KOPT-K1 (cell line): ENCODE data around the gene UBE2E2.

Experiments used
- H3K27ac ChIP-seq: fragments of 200-600 bp; sonication (generic); 2 replicates; pipeline ENCODE4 v1.5.1; 2016; ENCODE audit warnings: antibody characterized with exemption, mild to moderate bottlenecking, low read depth, low read length; ENCODE audit not compliant: poor library complexity, severe bottlenecking
- H3K36me3 ChIP-seq: fragments of 200-600 bp; sonication (generic); 2 replicates; pipeline ENCODE4 v1.5.1; 2017; ENCODE audit warnings: antibody characterized with exemption, mild to moderate bottlenecking, low read length, moderate library complexity; ENCODE audit not compliant: insufficient read depth
- H3K9me3 ChIP-seq: fragments of 200-600 bp; sonication (generic); 2 replicates; pipeline ENCODE4 v1.5.1; 2017; ENCODE audit warnings: antibody characterized with exemption, low read length, mild to moderate bottlenecking; ENCODE audit not compliant: insufficient read depth, poor library complexity, severe bottlenecking

UBE2E2 gene

DNA sequence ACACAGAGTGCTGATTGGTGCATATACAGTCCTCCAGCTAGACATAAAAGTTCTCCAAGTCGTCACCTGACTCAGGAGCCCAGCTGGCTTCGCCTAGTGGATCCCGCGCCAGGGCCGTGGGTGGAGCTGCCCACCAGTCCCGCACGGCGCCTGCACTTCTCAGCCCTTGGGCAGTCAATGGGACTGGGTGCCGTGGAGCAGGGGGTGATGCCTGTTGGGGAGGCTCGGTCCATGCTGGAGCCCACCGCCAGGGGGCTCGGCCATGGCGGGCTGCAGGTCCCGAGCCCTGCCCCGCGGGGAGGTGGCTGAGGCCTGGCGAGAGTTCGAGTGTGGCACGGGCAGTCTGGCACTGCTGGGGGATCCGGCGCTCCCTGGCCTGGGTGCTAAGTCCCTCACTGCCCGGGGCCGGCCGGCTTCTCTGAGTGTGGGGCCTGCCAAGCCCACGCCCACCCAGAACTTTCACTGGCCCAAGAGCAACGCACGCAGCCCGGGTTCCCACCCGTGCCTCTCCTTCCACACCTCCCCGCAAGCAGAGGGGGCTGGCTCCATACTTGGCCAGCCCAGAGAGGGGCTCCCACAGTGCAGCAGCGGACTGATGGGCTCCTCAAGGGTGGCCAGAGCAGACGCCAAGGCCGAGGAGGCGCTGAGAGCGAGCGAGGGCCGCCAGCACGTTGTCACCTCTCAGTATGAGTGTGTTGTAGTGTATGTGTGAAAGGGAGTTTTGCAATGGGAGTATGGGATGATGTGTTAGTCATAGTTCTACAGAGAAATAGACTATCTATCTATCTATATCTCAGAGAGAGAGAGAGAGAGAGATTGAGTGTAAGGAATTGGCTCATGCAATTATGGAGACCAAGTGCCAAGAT, 69.0 kb downstream of the UBE2E2 start:
- H3K9me3 ChIP-seq: peaks cover 15% of the 10 kb centered on the region
- no peaks in the 10 kb centered on the region for H3K36me3 ChIP-seq
- no peak overlapping the region for H3K27ac ChIP-seq

DNA sequence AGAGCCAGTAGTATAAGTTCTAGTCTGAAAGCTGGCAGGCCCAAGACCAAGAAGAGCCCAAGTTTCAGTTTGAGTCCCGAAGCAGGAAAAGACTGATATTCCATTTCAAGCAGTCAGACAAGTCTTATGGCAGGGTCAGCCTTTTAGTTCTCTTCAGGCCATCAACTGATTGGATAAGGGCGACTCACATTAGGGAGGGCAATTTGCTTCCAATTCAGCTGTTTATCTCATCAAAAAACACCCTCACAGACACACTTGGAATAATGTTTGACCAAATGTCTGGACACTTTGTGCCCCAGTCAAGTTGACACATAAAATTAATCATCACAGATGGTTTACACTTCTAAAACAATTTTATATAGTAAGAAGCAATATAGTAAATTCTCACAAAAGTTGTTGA, 69.7 kb downstream of the UBE2E2 start:
- H3K9me3 ChIP-seq: peaks cover 15% of the 10 kb centered on the region
- H3K36me3 ChIP-seq: no peaks in the 10 kb centered on the region
- H3K27ac ChIP-seq: no peak overlapping the region

DNA sequence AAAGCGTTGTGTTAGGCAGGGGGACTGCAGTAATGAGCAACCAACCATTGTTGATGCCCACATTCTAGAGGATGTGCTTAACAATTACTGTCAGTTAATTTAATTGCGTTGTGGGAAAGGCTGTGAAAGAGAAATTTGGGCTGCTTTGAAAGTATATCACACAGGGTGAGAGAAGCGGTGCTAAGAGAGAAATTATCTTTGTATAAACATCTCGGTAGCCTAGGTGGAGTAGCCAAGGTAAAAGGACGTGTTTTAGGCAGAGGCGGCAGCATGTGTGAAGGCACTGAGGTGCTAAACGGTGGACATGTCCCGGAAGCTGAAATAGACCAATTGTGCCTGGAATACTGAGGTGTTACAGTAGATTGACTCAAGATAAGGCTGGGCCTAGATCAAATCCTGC, 71.9 kb downstream of the UBE2E2 start:
- Histone ChIP-seq H3K27ac (no peak overlapping the region), H3K36me3 (no peaks in the 10 kb centered on the region), H3K9me3 (peaks cover 15% of the 10 kb centered on the region)

DNA sequence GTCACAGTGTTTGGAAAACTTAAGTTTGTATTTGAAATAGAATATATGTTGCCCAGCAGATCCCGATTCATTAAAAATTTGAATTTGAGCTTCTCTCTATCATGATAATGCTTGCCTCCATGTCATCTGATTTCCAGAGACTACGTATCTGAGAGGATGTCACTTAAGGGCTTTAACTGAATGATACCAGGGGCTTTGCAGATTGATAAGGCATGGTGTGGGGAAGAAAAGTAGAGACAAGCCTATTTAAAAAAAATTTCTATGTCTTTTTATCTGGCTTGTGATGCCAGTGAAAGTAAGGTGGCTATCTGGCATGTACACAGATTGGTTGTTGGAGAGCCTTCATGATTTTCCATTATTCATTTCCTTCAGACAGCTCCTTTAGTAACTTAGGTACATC, 72.7 kb downstream of the UBE2E2 start:
- Histone ChIP-seq H3K9me3 (peaks cover 14% of the 10 kb centered on the region), H3K27ac (no peak overlapping the region)

DNA sequence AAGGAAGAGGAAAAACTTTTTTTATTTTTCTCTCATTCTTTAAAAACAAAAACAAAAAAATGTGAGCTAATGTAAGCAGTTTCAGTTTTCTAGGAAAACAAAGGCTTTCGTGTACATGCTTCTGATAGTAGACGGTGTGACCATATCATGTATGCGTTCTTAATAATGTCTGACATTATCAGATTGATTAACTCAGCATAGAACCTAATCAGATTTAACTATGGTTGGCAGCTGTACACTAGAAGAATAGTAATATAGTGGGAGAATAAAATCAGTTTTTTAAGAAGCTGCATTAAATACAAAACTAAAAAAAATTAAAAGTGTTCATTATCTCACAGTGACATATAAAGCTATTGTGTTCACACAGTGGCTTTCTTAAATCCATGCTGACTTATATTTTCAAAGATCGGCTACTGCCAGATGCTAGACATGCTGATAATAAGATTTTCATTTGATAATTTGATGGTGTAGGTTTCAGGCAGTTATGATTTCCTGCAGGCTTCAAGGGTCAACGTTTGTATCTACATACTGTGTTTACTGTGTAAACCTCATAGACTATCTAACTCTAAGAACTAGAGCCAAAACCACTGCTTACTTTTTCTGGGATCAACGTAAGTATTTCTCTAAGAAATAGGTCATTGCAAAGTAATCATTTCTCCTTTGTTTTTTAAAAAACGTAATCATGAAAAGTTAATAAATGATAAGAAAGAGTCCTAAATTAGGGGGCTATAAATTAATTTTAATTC, 74.0 kb downstream of the UBE2E2 start:
- H3K9me3 ChIP-seq: peaks cover 2% of the 10 kb centered on the region
- H3K27ac ChIP-seq: no peak overlapping the region
- no peaks in the 10 kb centered on the region for H3K36me3 ChIP-seq

More for the DNA sequence above, 72.7 kb downstream of the UBE2E2 start:
- H3K36me3 ChIP-seq: no peaks in the 10 kb centered on the region

DNA sequence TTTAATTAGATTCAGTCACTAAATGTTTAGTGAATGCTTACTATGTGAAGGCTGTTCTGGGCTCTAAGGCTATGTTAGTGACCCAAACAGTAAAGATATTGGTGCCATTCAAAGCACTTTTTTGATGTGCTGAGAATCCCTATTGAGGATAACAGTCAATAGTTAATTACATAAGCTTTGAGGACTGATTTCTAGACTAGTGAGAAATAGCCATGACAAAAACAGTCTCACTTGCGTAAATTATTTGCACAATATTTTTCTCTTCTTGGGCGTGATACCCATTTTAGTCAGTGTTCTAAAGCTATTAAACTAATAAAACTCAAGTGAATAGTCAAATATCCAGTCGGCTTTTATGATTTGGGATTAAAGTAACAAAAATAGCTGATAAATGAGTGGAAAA, 74.6 kb downstream of the UBE2E2 start:
- H3K9me3 ChIP-seq: no peaks in the 10 kb centered on the region
- no peaks in the 10 kb centered on the region for H3K36me3 ChIP-seq
- no peak overlapping the region for H3K27ac ChIP-seq

DNA sequence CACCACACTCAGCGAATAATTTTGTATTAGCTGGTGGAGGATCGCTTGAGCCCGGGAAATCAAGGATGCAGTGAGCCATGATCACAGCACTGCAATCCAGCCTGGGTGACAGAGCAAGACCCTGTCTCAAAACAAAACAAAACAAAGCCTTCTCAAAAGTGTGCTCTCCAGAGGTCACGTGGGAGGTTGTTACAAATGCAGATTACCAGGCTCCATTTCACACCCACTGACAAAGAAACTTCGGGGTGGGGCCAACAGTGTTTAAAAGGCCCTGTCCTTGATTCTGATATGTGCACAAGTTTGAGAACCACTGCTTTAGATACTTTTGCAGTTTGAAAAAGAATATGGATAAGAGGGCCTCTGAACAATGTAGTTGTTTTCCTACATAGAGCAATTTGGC, 80.5 kb downstream of the UBE2E2 start:
- H3K9me3 ChIP-seq: peaks cover 11% of the 10 kb centered on the region
- no peaks in the 10 kb centered on the region for H3K36me3 ChIP-seq
- no peak overlapping the region for H3K27ac ChIP-seq

DNA sequence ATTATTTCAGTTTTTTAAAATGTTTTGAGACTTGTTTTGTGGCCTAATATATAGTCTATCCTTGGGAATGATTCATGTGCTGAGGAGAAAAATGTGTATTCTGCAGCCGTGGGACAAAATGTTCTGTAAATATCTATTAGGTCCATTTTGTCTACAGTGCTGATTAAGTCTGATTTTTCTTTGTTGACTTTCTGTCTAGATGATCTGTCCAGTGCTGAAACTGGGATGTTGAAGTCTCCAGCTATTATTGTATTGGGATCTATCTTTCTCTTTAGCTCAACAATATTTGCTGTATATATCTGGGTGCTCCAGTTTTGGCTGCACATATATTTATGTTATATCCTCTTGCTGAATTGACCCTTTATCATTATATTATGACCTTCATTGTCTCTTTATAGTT, 85.2 kb downstream of the UBE2E2 start:
- Histone ChIP-seq H3K36me3 (no peaks in the 10 kb centered on the region), H3K9me3 (peaks cover 11% of the 10 kb centered on the region), H3K27ac (no peak overlapping the region)

DNA sequence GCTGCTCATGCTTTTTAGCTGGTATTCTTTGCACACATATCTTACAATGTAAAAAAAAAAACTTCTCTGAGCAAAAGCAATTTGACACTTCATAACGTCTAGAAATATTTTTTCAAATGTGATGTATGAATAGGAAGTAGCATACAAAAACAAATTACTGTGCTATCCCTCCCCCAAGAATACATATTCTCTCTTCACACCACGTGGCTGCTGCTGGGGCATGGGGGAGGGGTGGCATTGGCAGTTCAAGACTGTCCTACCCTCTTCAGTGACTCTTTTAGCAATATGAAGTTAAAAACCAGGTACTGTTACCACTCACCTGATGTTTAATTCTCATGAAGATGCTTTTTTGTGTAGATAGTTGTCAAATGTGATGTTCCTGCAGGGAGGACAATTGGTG, 85.6 kb downstream of the UBE2E2 start:
- H3K36me3 ChIP-seq: no peaks in the 10 kb centered on the region
- H3K27ac ChIP-seq: no peak overlapping the region

DNA sequence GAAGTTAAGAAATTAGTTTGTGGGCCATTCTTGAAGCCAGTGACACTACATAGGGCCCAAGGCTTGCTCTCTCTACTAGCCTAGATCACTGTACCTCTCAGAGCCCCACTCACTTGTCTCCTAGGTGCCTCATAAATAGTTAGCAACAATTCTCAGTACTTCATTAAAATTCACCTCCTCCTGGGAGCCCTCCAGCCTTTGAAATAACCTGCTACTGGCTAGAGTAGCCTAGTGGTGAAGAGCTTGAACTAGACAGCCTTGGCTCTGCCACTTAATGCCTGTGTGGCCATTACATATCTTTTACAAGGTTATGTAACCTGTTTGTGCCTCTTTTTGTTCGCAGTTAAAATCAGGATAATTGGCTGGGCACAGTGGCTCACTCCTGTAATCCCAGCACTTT, 89.3 kb downstream of the UBE2E2 start:
- no peak overlapping the region for H3K27ac ChIP-seq

More for the DNA sequence above, 85.6 kb downstream of the UBE2E2 start:
- H3K9me3 ChIP-seq: peaks cover 11% of the 10 kb centered on the region

DNA sequence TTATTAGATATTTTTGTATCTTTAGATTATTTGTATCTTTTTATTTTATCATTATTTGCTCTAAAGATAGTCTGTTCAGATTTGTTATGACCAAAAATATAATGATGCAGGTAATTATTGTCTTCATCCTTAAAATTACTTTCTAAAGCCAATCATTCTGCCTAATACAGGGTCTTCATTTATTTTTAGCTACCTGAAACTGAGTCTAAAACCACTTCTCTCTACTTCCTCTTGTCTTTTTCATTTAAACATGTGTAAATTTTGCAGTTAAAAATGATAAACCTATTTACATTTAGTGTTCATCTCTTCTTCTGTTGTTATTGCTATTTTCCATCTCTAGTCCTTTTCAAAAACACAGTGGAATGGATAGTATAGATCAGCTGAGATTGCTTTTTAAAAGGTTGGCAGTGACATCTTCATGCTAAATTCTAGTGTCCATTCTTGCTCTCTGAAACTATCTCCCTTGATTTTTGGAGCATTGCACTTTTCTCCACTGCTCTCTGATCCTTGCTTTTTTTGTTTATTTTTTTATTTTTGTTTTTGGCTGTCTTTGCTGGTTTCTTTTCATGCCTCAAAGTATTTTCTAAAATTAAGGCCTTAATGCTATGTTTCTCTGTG, 91.8 kb downstream of the UBE2E2 start:
- no peaks in the 10 kb centered on the region for H3K36me3 ChIP-seq
- H3K9me3 ChIP-seq: no peaks in the 10 kb centered on the region
- H3K27ac ChIP-seq: no peak overlapping the region

More for the DNA sequence above, 89.3 kb downstream of the UBE2E2 start:
- Histone ChIP-seq H3K9me3 (peaks cover 1% of the 10 kb centered on the region), H3K36me3 (no peaks in the 10 kb centered on the region)

DNA sequence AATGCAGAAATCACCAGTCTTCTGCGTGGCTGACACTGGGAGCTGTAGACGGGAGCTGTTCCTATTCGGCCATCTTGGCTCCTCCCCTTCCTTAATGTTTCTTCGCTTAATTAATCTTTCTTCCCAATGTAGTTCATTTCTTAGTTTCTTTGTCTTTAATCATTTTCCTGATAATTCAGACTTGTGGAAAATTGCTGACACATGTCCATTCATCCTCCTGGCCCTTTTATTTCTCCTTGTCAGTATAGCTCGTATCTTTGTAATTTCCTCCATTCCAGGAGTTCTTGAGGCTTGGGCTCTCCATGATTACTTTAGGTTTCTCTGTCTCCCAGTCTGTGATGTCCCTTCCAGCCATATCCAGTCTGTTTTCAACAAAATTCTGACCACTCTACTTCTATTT, 98.7 kb downstream of the UBE2E2 start:
- Histone ChIP-seq H3K9me3 (no peaks in the 10 kb centered on the region), H3K27ac (no peak overlapping the region), H3K36me3 (no peaks in the 10 kb centered on the region)

DNA sequence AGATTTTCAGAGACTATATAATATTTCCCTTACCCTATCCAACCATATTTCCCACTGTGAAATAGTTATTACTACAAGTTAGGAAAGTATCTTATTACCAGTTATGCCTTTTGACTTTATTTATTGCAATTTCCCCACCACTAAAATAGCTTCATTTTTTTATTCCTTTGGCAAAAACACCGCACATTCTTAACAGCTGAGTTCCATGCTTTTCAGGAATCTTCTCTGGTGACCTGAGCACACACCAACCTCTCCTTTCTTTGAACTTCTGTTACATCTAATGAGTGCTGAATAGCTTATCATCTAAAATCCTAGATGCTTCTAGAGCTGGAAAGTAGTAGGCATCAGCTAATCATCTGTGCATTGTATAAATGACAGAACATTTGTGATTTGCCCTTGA, 99.1 kb downstream of the UBE2E2 start:
- Histone ChIP-seq H3K36me3 (no peaks in the 10 kb centered on the region), H3K9me3 (no peaks in the 10 kb centered on the region)

DNA sequence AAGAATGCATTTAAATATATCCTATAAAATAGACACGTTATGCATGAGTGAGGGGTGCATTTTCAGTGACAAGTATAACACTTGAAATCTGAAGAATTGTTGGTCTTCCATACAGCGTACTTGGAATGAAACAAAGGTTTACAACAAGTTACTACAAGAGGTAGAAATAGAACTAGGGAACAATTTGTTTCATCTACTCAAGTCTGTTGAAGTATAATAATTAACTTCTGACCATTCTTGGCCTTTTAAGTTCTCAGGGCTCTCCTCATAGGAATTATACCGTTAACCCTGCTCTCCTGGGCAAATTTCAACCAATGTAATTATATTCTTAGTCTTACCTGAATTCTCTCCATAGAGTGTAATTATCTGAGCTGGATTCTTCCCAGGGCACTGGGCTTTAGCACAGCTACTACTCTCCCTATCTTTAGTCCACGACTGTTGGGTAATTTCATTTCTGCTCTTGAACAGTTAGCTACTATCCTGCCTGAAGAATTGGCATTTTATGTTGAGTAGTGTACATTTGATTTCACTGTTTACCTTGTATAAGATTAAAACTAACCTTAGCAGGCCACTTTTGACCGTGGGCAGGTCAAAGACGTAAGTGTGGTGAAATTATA, 100.6 kb downstream of the UBE2E2 start:
- H3K9me3 ChIP-seq: no peaks in the 10 kb centered on the region
- H3K36me3 ChIP-seq: no peaks in the 10 kb centered on the region
- no peak overlapping the region for H3K27ac ChIP-seq

More for the DNA sequence above, 99.1 kb downstream of the UBE2E2 start:
- H3K27ac ChIP-seq: no peak overlapping the region

DNA sequence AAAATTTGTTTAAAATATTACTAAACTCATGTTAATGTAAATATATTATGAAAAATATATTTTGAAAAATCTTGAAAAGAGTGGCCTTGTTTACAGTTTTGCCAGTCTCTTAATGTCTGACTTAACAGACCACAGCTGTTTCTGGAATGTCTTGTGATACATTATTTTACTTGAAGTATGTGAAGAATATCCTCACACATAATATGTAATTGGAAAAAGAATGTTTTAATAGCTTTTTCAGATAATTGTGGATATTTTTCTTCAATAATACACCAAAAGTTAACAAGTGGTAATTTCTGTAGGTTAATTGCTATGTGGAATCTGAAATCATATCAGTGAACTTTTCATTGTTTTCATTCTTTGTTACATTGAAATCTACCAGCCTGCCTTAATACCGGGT, 101.3 kb downstream of the UBE2E2 start:
- H3K27ac ChIP-seq: no peak overlapping the region
- no peaks in the 10 kb centered on the region for H3K9me3 ChIP-seq
- H3K36me3 ChIP-seq: no peaks in the 10 kb centered on the region
